A673 (cell line): ENCODE results near the gene ADAMTS19. TPM values are rescaled to one million over a fixed set of nuclear protein-coding genes. Genes with fewer than 3 reads are reported as not detected.

ENCODE experiments used
- BruUV-seq: library from RNA; stranded (reverse); fragments of 400-500 nt; replicated peaks from 2 replicates; lab custom pipeline; 2021; lab: Mats Ljungman, UMichigan
- CTCF ChIA-PET: fragments of 300-600 bp; sonication (Branson Sonifier 250); formaldehyde crosslinking; loops from one replicate; lab custom pipeline; 2022; ENCODE audit warnings: antibody characterized with exemption; lab: Charles Lee
- POLR2A ChIA-PET: fragments of 300-600 bp; sonication (Branson Sonifier 250); formaldehyde crosslinking; loops from one replicate; lab custom pipeline; 2022; ENCODE audit warnings: antibody characterized with exemption; ENCODE audit not compliant: low non-redundant PET; lab: Charles Lee
- DNase-seq: peaks from one replicate; pipeline ENCODE4 v3.0.0-alpha.2; 2015; ENCODE audit warnings: low spot score
- H3K27ac ChIP-seq: fragments of 200-600 bp; sonication (generic); 2 replicates; pipeline ENCODE4 v1.5.1; 2016; ENCODE audit warnings: mixed run types, low read depth, mild to moderate bottlenecking, mixed read lengths, antibody characterized with exemption, low read length; ENCODE audit not compliant: poor library complexity, severe bottlenecking
- H3K27me3 ChIP-seq: fragments of 200-600 bp; sonication (generic); replicated peaks from 2 replicates; pipeline ENCODE4 v1.6.1; 2017; ENCODE audit warnings: mixed run types, low read depth, mild to moderate bottlenecking, mixed read lengths, antibody characterized with exemption, low read length; ENCODE audit not compliant: insufficient read depth, poor library complexity
- H3K36me3 ChIP-seq: fragments of 200-600 bp; sonication (generic); 2 replicates; pipeline ENCODE4 v1.6.1; 2016; ENCODE audit warnings: mixed run types, mild to moderate bottlenecking, mixed read lengths, antibody characterized with exemption, low read length; ENCODE audit not compliant: insufficient read depth, poor library complexity, severe bottlenecking
- H3K4me1 ChIP-seq: fragments of 200-600 bp; sonication (generic); 2 replicates; pipeline ENCODE4 v1.6.1; 2017; ENCODE audit warnings: mixed run types, mild to moderate bottlenecking, mixed read lengths, antibody characterized with exemption, low read length; ENCODE audit not compliant: insufficient read depth, poor library complexity, severe bottlenecking
- H3K4me3 ChIP-seq: fragments of 200-600 bp; sonication (generic); 2 replicates; pipeline ENCODE4 v1.5.1; 2016; ENCODE audit warnings: low read depth, mixed run types, mild to moderate bottlenecking, mixed read lengths, low read length; ENCODE audit not compliant: poor library complexity, severe bottlenecking
- H3K9me3 ChIP-seq: fragments of 200-600 bp; sonication (generic); 2 replicates; pipeline ENCODE4 v1.6.1; 2016; ENCODE audit warnings: mixed run types, low read depth, mild to moderate bottlenecking, mixed read lengths, antibody characterized with exemption, low read length; ENCODE audit not compliant: poor library complexity, severe bottlenecking
- EZH2 ChIP-seq: fragments of 200-600 bp; sonication (generic); IDR thresholded peaks from 2 replicates; pipeline ENCODE4 v1.6.1; 2017; ENCODE audit warnings: borderline replicate concordance, low read depth, mild to moderate bottlenecking, mixed read lengths, antibody characterized with exemption, low read length; ENCODE audit not compliant: poor library complexity, severe bottlenecking
- intact Hi-C: fragments of 100-400 bp; cut with micrococcal nuclease; formaldehyde crosslinking; loops from one replicate; pipeline ENCODE4 v1.10.0; 2022; ENCODE audit not compliant: unreplicated experiment
- total RNA-seq: library from RNA; stranded (reverse); gene quantifications from 2 replicates; pipeline ENCODE4 v1.2.3, GENCODE V29; 2021
- TF ChIP-seq, protein P1 (sequence below): fragments of 300-800, 200-600 bp; sonication (generic); conservative IDR thresholded peaks from 2 replicates; pipeline ENCODE4 v1.5.1; 2017; ENCODE audit warnings: low read depth, mild to moderate bottlenecking, antibody characterized with exemption, low read length, moderate library complexity, mixed read lengths

The ADAMTS19 gene
- total RNA-seq, 1 experiment from 2014 or later = not detected

DNA sequence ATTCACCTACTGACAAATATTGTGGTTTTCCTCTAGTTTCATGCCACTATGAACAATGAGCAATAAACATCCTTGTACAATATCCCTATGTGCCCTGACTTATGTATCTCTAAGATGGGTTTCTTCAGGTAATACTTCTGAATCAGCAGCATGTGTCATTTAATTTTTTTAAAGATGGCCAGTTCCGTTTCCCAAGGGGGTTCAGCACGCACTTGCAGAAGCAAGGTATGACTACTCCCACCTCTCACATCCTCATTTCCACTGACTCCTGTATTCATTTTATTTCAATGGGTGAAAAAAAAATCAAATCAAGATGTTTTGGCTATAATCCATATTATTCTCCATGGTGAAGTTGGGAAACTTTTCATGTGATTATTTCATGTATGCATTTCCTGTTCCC is 14.7 kb upstream of the ADAMTS19 start:
- TF ChIP-seq, protein P1, sequence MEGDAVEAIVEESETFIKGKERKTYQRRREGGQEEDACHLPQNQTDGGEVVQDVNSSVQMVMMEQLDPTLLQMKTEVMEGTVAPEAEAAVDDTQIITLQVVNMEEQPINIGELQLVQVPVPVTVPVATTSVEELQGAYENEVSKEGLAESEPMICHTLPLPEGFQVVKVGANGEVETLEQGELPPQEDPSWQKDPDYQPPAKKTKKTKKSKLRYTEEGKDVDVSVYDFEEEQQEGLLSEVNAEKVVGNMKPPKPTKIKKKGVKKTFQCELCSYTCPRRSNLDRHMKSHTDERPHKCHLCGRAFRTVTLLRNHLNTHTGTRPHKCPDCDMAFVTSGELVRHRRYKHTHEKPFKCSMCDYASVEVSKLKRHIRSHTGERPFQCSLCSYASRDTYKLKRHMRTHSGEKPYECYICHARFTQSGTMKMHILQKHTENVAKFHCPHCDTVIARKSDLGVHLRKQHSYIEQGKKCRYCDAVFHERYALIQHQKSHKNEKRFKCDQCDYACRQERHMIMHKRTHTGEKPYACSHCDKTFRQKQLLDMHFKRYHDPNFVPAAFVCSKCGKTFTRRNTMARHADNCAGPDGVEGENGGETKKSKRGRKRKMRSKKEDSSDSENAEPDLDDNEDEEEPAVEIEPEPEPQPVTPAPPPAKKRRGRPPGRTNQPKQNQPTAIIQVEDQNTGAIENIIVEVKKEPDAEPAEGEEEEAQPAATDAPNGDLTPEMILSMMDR = no peak
- TF ChIP-seq EZH2 = no peak
- POLR2A ChIA-PET = no interaction called here
- no TSS peak for BruUV-seq
- no peaks in the 10 kb centered on the region for H3K4me1 ChIP-seq
- CTCF ChIA-PET = no interaction called here
- no peak overlapping the region for H3K4me3 ChIP-seq
- no peaks in the 10 kb centered on the region for H3K9me3 ChIP-seq
- DNase-seq = no peak
- no peaks in the 10 kb centered on the region for H3K36me3 ChIP-seq
- intact Hi-C loops = no loop called here
- peaks cover 22% of the 10 kb centered on the region for H3K27me3 ChIP-seq
- no peak overlapping the region for H3K27ac ChIP-seq

DNA sequence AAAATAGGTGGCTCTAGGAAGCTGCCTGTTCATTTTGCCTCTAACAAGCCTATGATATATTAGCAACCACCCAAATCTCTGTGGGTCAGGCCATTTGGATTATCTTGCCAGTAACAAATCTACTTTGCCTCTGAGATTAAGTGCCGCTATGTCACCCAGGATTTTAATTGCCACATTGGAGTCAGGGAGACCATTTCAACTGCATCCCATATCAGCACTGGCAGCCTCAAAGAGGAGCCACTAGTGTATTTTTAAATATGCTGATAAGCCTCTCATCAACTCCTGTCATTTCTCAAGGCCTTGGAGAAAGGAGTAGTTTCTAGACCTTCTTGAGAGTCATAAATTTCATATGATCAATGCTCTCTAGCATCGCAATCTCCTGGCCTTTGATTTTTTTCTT is 12.1 kb upstream of the ADAMTS19 start:
- no peak for TF ChIP-seq EZH2
- TF ChIP-seq, protein P1 = no peak
- BruUV-seq = no TSS peak
- ChIA-PET CTCF (no interaction called here), POLR2A (no interaction called here)
- no peak for DNase-seq
- Histone ChIP-seq H3K36me3 (no peaks in the 10 kb centered on the region), H3K4me3 (no peak overlapping the region), H3K9me3 (no peaks in the 10 kb centered on the region), H3K27ac (no peak overlapping the region), H3K4me1 (no peaks in the 10 kb centered on the region), H3K27me3 (peaks cover 16% of the 10 kb centered on the region)
- intact Hi-C loops = no loop called here

DNA sequence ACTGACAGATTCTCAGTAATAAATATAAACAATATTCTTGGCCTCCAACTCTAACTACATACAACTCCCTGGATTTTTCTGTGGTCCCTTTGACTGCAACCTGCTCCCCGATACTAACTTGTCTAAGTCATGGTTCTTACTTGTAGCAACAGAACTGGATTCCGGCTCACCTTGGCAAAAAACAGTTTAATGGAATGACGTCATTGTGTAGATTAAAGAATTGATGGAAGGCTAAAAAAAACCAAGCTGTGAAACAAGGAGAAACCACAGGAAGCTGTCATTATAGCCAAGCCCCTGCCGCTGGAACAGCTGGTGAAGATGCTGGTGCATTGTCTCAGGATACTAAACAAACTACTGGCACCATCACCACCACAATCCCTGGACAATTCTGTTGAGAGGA is 11.4 kb upstream of the ADAMTS19 start:
- Histone ChIP-seq H3K4me3 (no peak overlapping the region), H3K4me1 (no peaks in the 10 kb centered on the region), H3K9me3 (no peaks in the 10 kb centered on the region), H3K36me3 (no peaks in the 10 kb centered on the region), H3K27ac (no peak overlapping the region), H3K27me3 (peaks cover 14% of the 10 kb centered on the region)
- ChIA-PET CTCF (no interaction called here), POLR2A (no interaction called here)
- BruUV-seq = no TSS peak
- intact Hi-C loops = no loop called here
- TF ChIP-seq, protein P1 = no peak
- no peak for TF ChIP-seq EZH2
- DNase-seq = no peak
